GM12878 (cell line): ENCODE results near the gene ZNF581. TPM values are rescaled to one million over a fixed set of nuclear protein-coding genes. Genes with fewer than 3 reads are reported as not detected.

Experiments used
- ATAC-seq: fragments of 200-7000 bp; cut with Tn5 transposase; 3 replicates; pipeline ENCODE4 v1.9.1; 2020; ENCODE audit warnings: mild to moderate bottlenecking, moderate library complexity
- BruUV-seq: library from RNA; stranded (reverse); fragments of 400-500 nt; replicated peaks from 2 replicates; lab custom pipeline; 2021; lab: Mats Ljungman, UMichigan
- CTCF ChIA-PET: fragments of 300-600 bp; sonication (Branson Sonifier 250); formaldehyde crosslinking; extraction: SDS; loops from one replicate; lab custom pipeline; 2021; ENCODE audit warnings: inconsistent platforms; lab: Yijun Ruan, JAX
- POLR2A ChIA-PET: fragments of 350-600 bp; formaldehyde crosslinking; extraction: SDS; loops from one replicate; lab custom pipeline; 2021; ENCODE audit warnings: inconsistent platforms; lab: Charles Lee
- RAD21 ChIA-PET: fragments of 300-600 bp; sonication (Branson Sonifier 250); formaldehyde crosslinking; loops from one replicate; lab custom pipeline; 2023; ENCODE audit warnings: antibody characterized with exemption; ENCODE audit not compliant: unreplicated experiment; lab: Charles Lee
- SMC1A ChIA-PET: fragments of 300-600 bp; sonication (Branson Sonifier 250); formaldehyde crosslinking; loops from one replicate; lab custom pipeline; 2023; ENCODE audit not compliant: unreplicated experiment, uncharacterized antibody; lab: Charles Lee
- DNase-seq: peaks from one replicate; pipeline ENCODE4 v3.0.0-alpha.2; 2011; ENCODE audit warnings: low read depth, low spot score
- FAIRE-seq: peaks from 3 replicates; lab custom pipeline; 2011; peaks lifted over from hg19 to GRCh38; lab: Jason Lieb, UNC
- H2AFZ ChIP-seq: 2 replicates; pipeline ENCODE4 v1.6.0; 2011; ENCODE audit warnings: low read depth, low read length, control low read depth; ENCODE audit not compliant: control insufficient read depth
- H3K27ac ChIP-seq: 2 replicates; pipeline ENCODE4 v1.5.1; 2011; ENCODE audit warnings: control low read depth; ENCODE audit not compliant: control insufficient read depth, insufficient read depth
- H3K27me3 ChIP-seq, 2 experiments: replicated peaks in 1 of 2; 2 replicates each; pipeline versions ENCODE4 v1.6.0 to v1.6.1; 2011; ENCODE audit warnings: low read length in 1 of 2; ENCODE audit not compliant: control insufficient read depth in 2 of 2, insufficient read depth in 2 of 2
- H3K36me3 ChIP-seq, 2 experiments: 2 replicates each; pipeline ENCODE4 v1.5.1; 2011; ENCODE audit warnings: low read length in 1 of 2; ENCODE audit not compliant: control insufficient read depth in 2 of 2, insufficient read depth in 2 of 2
- H3K4me1 ChIP-seq: 2 replicates; pipeline ENCODE4 v1.6.1; 2011; ENCODE audit warnings: mild to moderate bottlenecking, low read length, moderate library complexity, mixed read lengths; ENCODE audit not compliant: control insufficient read depth, insufficient read depth
- H3K4me2 ChIP-seq: 2 replicates; pipeline ENCODE4 v1.6.0; 2011; ENCODE audit warnings: control low read depth; ENCODE audit not compliant: control insufficient read depth, insufficient read depth
- H3K4me3 ChIP-seq: fragments of 200-600 bp; sonication (generic); 2 replicates; pipeline ENCODE4 v1.5.1; 2016
- H3K79me2 ChIP-seq: 2 replicates; pipeline ENCODE4 v1.6.0; 2011; ENCODE audit warnings: low read length; ENCODE audit not compliant: control insufficient read depth, insufficient read depth
- H3K9ac ChIP-seq: 2 replicates; pipeline ENCODE4 v1.8.0; 2011; ENCODE audit warnings: low read length, control low read depth, mixed read lengths; ENCODE audit not compliant: control insufficient read depth, insufficient read depth
- H3K9me3 ChIP-seq: replicated peaks from 3 replicates; pipeline ENCODE4 v1.5.1; 2011; ENCODE audit warnings: mild to moderate bottlenecking, low read length; ENCODE audit not compliant: control insufficient read depth, insufficient read depth
- H4K20me1 ChIP-seq: 2 replicates; pipeline ENCODE4 v1.6.0; 2011; ENCODE audit not compliant: control insufficient read depth, insufficient read depth
- CHD1 ChIP-seq: IDR thresholded peaks from 2 replicates; pipeline ENCODE4 v1.6.1; 2012; ENCODE audit warnings: low read depth, low read length, improper control_type of control experiment
- CHD2 ChIP-seq: IDR thresholded peaks from 2 replicates; pipeline ENCODE4 v1.6.1; 2011; ENCODE audit warnings: low read depth, low read length, improper control_type of control experiment, borderline replicate concordance
- HDAC2 ChIP-seq: fragments of 200-600 bp; sonication (generic); IDR thresholded peaks from 2 replicates; pipeline ENCODE4 v1.6.1; 2017
- JUND ChIP-seq: IDR thresholded peaks from 2 replicates; pipeline ENCODE4 v1.6.1; 2012; ENCODE audit warnings: low read depth, mild to moderate bottlenecking, low read length, improper control_type of control experiment, moderate library complexity
- LARP7 ChIP-seq: fragments of 450-650 bp; IDR thresholded peaks from 2 replicates; pipeline ENCODE4 v1.6.1; 2017; ENCODE audit warnings: mild to moderate bottlenecking
- MEF2B ChIP-seq: fragments of 450-650 bp; IDR thresholded peaks from 2 replicates; pipeline ENCODE4 v1.6.1; 2018; ENCODE audit warnings: mild to moderate bottlenecking, moderate library complexity; ENCODE audit not compliant: partially characterized antibody, poor library complexity, severe bottlenecking
- MYC ChIP-seq: IDR thresholded peaks from 2 replicates; pipeline ENCODE4 v1.6.1; 2011; ENCODE audit warnings: mild to moderate bottlenecking, low read length, moderate library complexity, inconsistent platforms; ENCODE audit not compliant: insufficient read depth, insufficient replicate concordance, insufficient read length, severe bottlenecking
- NBN ChIP-seq: fragments of 450-650 bp; IDR thresholded peaks from 2 replicates; pipeline ENCODE4 v1.6.1; 2016
- NR2C1 ChIP-seq: fragments of 450-650 bp; IDR thresholded peaks from 2 replicates; pipeline ENCODE4 v1.6.1; 2017; ENCODE audit warnings: antibody characterized with exemption, mild to moderate bottlenecking, moderate library complexity
- NR2C2 ChIP-seq: IDR thresholded peaks from 2 replicates; pipeline ENCODE4 v1.6.1; 2011; ENCODE audit warnings: borderline replicate concordance, low read depth; ENCODE audit not compliant: control insufficient read depth, insufficient read length
- NR2F1 ChIP-seq: fragments of 450-650 bp; conservative IDR thresholded peaks from 2 replicates; pipeline ENCODE4 v1.6.1; 2017; ENCODE audit warnings: mild to moderate bottlenecking
- POLR2A ChIP-seq: IDR thresholded peaks from 2 replicates; pipeline ENCODE4 v1.6.1; 2011; ENCODE audit warnings: low read depth, mild to moderate bottlenecking, low read length
- POLR2AphosphoS5 ChIP-seq: IDR thresholded peaks from 2 replicates; pipeline ENCODE4 v1.6.1; 2011; ENCODE audit warnings: mild to moderate bottlenecking, low read length, inconsistent platforms
- SREBF1 ChIP-seq: IDR thresholded peaks from 2 replicates; pipeline ENCODE4 v1.6.1; 2012; ENCODE audit warnings: mild to moderate bottlenecking, low read length
- TCF12 ChIP-seq: IDR thresholded peaks from 2 replicates; pipeline ENCODE4 v1.6.1; 2011; ENCODE audit warnings: low read depth, mild to moderate bottlenecking, low read length
- ZNF384 ChIP-seq: IDR thresholded peaks from 2 replicates; pipeline ENCODE4 v1.6.1; 2012; ENCODE audit warnings: low read depth, mild to moderate bottlenecking, low read length, improper control_type of control experiment, borderline replicate concordance
- ZZZ3 ChIP-seq: IDR thresholded peaks from 2 replicates; pipeline ENCODE4 v1.6.1; 2011; ENCODE audit warnings: low read depth; ENCODE audit not compliant: control insufficient read depth, insufficient read length
- WGBS: methylation state at CpG from one replicate; pipeline ENCODE4 v1.1.6; 2016; ENCODE audit warnings: low lambda C conversion rate; ENCODE audit not compliant: insufficient replicate concordance, insufficient coverage; ENCODE audit errors: missing lambda C conversion rate; 5-methylcytosine and 5-hydroxymethylcytosine counted together
- in situ Hi-C: fragments of 300-500 bp; cut with MboI; formaldehyde crosslinking; loops from 9 replicates; pipeline ENCODE4 v1.14.3; 2018; ENCODE audit warnings: mixed read lengths
- intact Hi-C: fragments of 100-400 bp; cut with micrococcal nuclease; formaldehyde crosslinking; loops from one replicate; pipeline ENCODE4 v1.14.2; 2022; ENCODE audit not compliant: unreplicated experiment
- polyA plus RNA-seq, 11 experiments: library from polyadenylated mRNA; depleted of rRNA in 4 of 11; unstranded in 6 of 11; stranded (reverse) in 5 of 11; fragments of >200 nt; fragmentation: Nextera tagmentation in 4 of 11; fragmentation: Illumina TruSeq in 1 of 11; extraction: Ambion mirVana in 4 of 11; extraction: Trizol in 1 of 11; gene quantifications; 1 replicate in 1 of 11; 2 replicates in 10 of 11; pipeline versions ENCODE4 v1.2.1 to v1.2.3, GENCODE V29; 2011 to 2016; ENCODE audit warnings: inconsistent platforms in 2 of 11, missing spikeins in 2 of 11, low read depth in 1 of 11
- total RNA-seq, 4 experiments: library from RNA; depleted of rRNA in 3 of 4; stranded (reverse); fragments of >200 nt in 3 of 4; fragmentation: Illumina TruSeq in 1 of 4; extraction: Trizol in 1 of 4; gene quantifications; 2 replicates each; pipeline versions ENCODE4 v1.2.1 to v1.2.3, GENCODE V29; 2013 to 2021
- TF ChIP-seq, protein P1 (sequence below): fragments of 450-650 bp; IDR thresholded peaks from 2 replicates; pipeline ENCODE4 v1.6.1; 2017; ENCODE audit warnings: mild to moderate bottlenecking, low read depth, inconsistent platforms; ENCODE audit not compliant: poor library complexity, severe bottlenecking
- TF ChIP-seq, protein P2 (sequence below): IDR thresholded peaks from 2 replicates; pipeline ENCODE4 v1.6.1; 2011; ENCODE audit warnings: borderline replicate concordance, low read depth, mild to moderate bottlenecking, moderate library complexity, mixed read lengths, low read length; ENCODE audit not compliant: insufficient read depth; ENCODE audit errors: extremely low read length
- TF ChIP-seq, protein P3 (sequence below): IDR thresholded peaks from 2 replicates; pipeline ENCODE4 v1.6.1; 2011; ENCODE audit warnings: borderline replicate concordance, low read depth, mild to moderate bottlenecking, moderate library complexity, low read length; ENCODE audit not compliant: insufficient read depth, poor library complexity, severe bottlenecking

Gene ZNF581
- total and polyA plus RNA-seq, 10 of the 15 experiments (the other 5 are each of a cell fraction or from before 2014, with no cell fraction given): 4.7 to 45.4 (median 22.2) TPM

DNA sequence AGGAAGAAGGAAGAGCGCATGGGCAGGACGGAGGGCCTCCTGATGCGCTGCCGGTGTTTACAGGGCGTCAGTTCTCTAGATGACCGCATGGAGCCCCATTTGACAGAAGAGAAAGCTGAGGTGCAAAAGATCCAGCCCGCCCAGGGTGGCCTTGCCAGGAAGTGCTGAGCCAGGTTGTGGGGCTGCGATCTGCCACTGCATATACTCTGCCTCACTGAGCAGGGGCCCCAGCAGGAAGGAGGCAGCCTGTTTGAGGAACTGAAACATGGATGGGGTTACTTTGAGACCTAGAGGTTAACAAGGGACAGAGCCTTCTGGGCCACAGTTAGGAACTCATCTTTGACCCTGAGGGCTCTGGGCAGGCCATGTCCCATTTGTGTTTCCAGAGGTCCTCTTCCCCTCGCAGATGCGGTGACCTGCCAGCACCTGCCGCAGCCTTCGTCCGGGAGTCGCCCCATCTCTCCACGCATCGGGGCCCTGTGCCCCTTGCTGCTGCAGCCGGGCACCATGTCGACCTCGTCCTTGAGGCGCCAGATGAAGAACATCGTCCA lies 34.7 kb downstream of the ZNF581 start:
- in situ Hi-C loops: loop anchor here (5.0 kb wide), 1 partner anchor 129 kb away; no protein-coding TSS in a partner anchor
- intact Hi-C loops: loop anchor here (1.0 to 5.0 kb wide), 4 partner anchors 23 to 654 kb away; partner anchors contain the start of genes U2AF2, ZNF580 and ZNF581
- Histone ChIP-seq H3K4me3 (peak overlapping the region; percentile 92), H3K79me2 (peaks cover 65% of the 10 kb centered on the region), H3K9me3 (no peaks in the 10 kb centered on the region), H3K4me1 (peaks cover 29% of the 10 kb centered on the region), H3K4me2 (peak overlapping the region; percentile 100), H3K27me3 (no peaks in the 10 kb centered on the region), H2AFZ (peak overlapping the region; percentile 50; the same call in 1 of the 2 replicates), H3K9ac (peak overlapping the region; percentile 97), H3K36me3 (peaks cover 14 to 20% of the 10 kb centered on the region in 2 experiments), H4K20me1 (peaks cover 4% of the 10 kb centered on the region; the same call in 1 of the 2 replicates), H3K27ac (peak overlapping the region; percentile 94)
- BruUV-seq: no TSS peak
- ATAC-seq (peak; percentile 92), FAIRE-seq (peak; percentile 83), DNase-seq (peak; percentile 88)
- ChIA-PET RAD21 (interaction anchor here (0.7 to 1.0 kb wide), 2 partner anchors 24 to 46 kb away, joined by 3 to 4 read pairs; partner anchors contain the start of gene U2AF2), SMC1A (interaction anchor here (3.0 kb wide), 1 partner anchor 21 kb away, joined by 11 read pairs; no protein-coding TSS in a partner anchor), POLR2A (interaction anchor here (0.5 to 1.8 kb wide), 3 partner anchors 21 to 39 kb away, joined by 3 to 7 read pairs (median 3); no protein-coding TSS in a partner anchor), CTCF (interaction anchor here (1.4 to 3.3 kb wide), 2 partner anchors 24 to 45 kb away, joined by 5 to 14 read pairs; partner anchors contain the start of gene U2AF2)
- under 1% methylated on average over 21 of the region's 21 CpGs for WGBS
- TF ChIP-seq ZZZ3: no peak
- TF ChIP-seq HDAC2: no peak
- TF ChIP-seq MYC: no peak
- TF ChIP-seq LARP7: 0 out of 2 replicates have a peak, but pooled peaks have one; percentile 38
- no peak for TF ChIP-seq CHD1
- no peak for TF ChIP-seq NR2C2
- TF ChIP-seq MEF2B: peak; percentile 37
- TF ChIP-seq CHD2: peak; percentile 55; the same call in 1 of the 2 replicates
- TF ChIP-seq, protein P1, sequence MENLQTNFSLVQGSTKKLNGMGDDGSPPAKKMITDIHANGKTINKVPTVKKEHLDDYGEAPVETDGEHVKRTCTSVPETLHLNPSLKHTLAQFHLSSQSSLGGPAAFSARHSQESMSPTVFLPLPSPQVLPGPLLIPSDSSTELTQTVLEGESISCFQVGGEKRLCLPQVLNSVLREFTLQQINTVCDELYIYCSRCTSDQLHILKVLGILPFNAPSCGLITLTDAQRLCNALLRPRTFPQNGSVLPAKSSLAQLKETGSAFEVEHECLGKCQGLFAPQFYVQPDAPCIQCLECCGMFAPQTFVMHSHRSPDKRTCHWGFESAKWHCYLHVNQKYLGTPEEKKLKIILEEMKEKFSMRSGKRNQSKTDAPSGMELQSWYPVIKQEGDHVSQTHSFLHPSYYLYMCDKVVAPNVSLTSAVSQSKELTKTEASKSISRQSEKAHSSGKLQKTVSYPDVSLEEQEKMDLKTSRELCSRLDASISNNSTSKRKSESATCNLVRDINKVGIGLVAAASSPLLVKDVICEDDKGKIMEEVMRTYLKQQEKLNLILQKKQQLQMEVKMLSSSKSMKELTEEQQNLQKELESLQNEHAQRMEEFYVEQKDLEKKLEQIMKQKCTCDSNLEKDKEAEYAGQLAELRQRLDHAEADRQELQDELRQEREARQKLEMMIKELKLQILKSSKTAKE: peak; percentile 56
- no peak for TF ChIP-seq JUND
- TF ChIP-seq SREBF1: no peak
- TF ChIP-seq TCF12: peak; percentile 55; the same call in 1 of the 2 replicates
- peak; percentile 72 for TF ChIP-seq POLR2A
- TF ChIP-seq ZNF384: no peak
- TF ChIP-seq NR2F1: peak; percentile 100
- TF ChIP-seq POLR2AphosphoS5: peak; percentile 73; the same call in 1 of the 2 replicates
- TF ChIP-seq, protein P2, sequence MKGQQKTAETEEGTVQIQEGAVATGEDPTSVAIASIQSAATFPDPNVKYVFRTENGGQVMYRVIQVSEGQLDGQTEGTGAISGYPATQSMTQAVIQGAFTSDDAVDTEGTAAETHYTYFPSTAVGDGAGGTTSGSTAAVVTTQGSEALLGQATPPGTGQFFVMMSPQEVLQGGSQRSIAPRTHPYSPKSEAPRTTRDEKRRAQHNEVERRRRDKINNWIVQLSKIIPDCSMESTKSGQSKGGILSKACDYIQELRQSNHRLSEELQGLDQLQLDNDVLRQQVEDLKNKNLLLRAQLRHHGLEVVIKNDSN: no peak
- TF ChIP-seq, protein P3, sequence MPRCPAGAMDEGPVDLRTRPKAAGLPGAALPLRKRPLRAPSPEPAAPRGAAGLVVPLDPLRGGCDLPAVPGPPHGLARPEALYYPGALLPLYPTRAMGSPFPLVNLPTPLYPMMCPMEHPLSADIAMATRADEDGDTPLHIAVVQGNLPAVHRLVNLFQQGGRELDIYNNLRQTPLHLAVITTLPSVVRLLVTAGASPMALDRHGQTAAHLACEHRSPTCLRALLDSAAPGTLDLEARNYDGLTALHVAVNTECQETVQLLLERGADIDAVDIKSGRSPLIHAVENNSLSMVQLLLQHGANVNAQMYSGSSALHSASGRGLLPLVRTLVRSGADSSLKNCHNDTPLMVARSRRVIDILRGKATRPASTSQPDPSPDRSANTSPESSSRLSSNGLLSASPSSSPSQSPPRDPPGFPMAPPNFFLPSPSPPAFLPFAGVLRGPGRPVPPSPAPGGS: peak; percentile 30
- peak; percentile 86 for TF ChIP-seq NR2C1
- peak; percentile 70; the same call in 1 of the 2 replicates for TF ChIP-seq NBN
